HEK293 (cell line): ENCODE results near the gene CAMK2G.
A peak's percentile ranks its signal among the peaks of the same experiment; 100 is the strongest.

Experiments used
- CTCF ChIP-seq: fragments of 450-650 bp; formaldehyde crosslinking; IDR thresholded peaks from 2 replicates; pipeline ENCODE4 v1.5.1; 2016; ENCODE audit warnings: missing biosample characterization, missing genetic modification characterization
- YY1 ChIP-seq: fragments of 450-650 bp; formaldehyde crosslinking; IDR thresholded peaks from 2 replicates; pipeline ENCODE4 v1.5.1; 2018; ENCODE audit warnings: missing biosample characterization, missing genetic modification characterization
- ZNF292 ChIP-seq: fragments of 450-650 bp; formaldehyde crosslinking; IDR thresholded peaks from 2 replicates; pipeline ENCODE4 v1.5.1; 2016; ENCODE audit warnings: low read depth, missing biosample characterization, missing genetic modification characterization, borderline replicate concordance
- ZNF777 ChIP-seq: fragments of 450-650 bp; formaldehyde crosslinking; IDR thresholded peaks from 2 replicates; pipeline ENCODE4 v1.5.1; 2017; ENCODE audit warnings: missing biosample characterization, missing genetic modification characterization, borderline replicate concordance
- ZNF837 ChIP-seq: fragments of 450-650 bp; formaldehyde crosslinking; IDR thresholded peaks from 2 replicates; pipeline ENCODE4 v1.5.1; 2016; ENCODE audit warnings: missing biosample characterization, missing genetic modification characterization
- TF ChIP-seq, protein P1 (sequence below): fragments of 450-650 bp; IDR thresholded peaks from 2 replicates; pipeline ENCODE4 v1.5.1; 2018; ENCODE audit warnings: missing biosample characterization, mild to moderate bottlenecking, missing genetic modification characterization
- TF ChIP-seq, protein P2 (sequence below): fragments of 450-650 bp; formaldehyde crosslinking; IDR thresholded peaks from 2 replicates; pipeline ENCODE4 v1.5.1; 2016; ENCODE audit warnings: missing biosample characterization, missing genetic modification characterization

DNA sequence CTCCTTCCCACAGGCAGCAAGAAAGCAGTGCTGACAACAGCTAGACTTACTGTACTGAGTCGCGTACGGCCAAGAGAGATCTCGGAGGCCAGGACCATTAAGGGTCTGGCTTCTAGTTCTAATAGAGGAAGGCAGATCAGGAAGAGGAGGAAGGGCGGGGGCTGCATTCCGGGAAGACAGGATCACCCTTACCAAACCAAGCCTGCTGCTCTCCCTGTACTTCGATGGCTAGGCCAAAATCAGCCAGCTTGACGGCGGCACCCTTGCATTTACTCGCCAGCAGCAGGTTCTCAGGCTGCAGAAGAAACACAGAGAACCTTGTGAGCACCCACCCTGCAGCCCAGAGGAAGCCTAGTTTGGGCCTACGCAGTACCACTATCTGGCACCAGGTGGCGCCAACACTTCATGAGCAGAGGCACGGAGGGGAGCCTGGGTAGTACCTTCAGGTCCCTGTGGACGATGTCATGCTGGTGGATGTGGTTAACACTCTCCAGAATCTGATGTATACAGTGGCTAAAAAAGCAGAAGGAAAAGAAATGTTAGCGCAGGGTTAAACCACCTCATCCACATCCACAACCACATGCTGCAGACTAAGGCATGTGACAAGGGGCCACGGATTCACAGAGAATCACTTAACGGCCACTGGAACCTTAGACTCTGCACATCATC is 25.4 kb downstream of the CAMK2G start:
- TF ChIP-seq CTCF (tag by site-specific recombination), result peak; percentile 94
- TF ChIP-seq ZNF837, result no peak
- TF ChIP-seq, protein P1, sequence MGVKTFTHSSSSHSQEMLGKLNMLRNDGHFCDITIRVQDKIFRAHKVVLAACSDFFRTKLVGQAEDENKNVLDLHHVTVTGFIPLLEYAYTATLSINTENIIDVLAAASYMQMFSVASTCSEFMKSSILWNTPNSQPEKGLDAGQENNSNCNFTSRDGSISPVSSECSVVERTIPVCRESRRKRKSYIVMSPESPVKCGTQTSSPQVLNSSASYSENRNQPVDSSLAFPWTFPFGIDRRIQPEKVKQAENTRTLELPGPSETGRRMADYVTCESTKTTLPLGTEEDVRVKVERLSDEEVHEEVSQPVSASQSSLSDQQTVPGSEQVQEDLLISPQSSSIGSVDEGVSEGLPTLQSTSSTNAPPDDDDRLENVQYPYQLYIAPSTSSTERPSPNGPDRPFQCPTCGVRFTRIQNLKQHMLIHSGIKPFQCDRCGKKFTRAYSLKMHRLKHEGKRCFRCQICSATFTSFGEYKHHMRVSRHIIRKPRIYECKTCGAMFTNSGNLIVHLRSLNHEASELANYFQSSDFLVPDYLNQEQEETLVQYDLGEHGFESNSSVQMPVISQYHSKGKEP (tag by site-specific recombination), result no peak
- TF ChIP-seq YY1 (tag by site-specific recombination), result no peak
- TF ChIP-seq, protein P2, sequence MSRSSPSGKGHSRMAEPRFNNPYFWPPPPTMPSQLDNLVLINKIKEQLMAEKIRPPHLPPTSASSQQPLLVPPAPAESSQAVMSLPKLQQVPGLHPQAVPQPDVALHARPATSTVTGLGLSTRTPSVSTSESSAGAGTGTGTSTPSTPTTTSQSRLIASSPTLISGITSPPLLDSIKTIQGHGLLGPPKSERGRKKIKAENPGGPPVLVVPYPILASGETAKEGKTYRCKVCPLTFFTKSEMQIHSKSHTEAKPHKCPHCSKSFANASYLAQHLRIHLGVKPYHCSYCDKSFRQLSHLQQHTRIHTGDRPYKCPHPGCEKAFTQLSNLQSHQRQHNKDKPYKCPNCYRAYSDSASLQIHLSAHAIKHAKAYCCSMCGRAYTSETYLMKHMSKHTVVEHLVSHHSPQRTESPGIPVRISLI, result no peak
- TF ChIP-seq ZNF292 (tag by site-specific recombination), result no peak
- TF ChIP-seq ZNF777, result no peak
